Measurements from ENCODE around the gene ABCC6.
"Not testable (repeated sequence)": the region's sequence is repeated elsewhere in the genome, so short reads cannot be mapped to it uniquely, and the experiment has no call there.

DNA sequence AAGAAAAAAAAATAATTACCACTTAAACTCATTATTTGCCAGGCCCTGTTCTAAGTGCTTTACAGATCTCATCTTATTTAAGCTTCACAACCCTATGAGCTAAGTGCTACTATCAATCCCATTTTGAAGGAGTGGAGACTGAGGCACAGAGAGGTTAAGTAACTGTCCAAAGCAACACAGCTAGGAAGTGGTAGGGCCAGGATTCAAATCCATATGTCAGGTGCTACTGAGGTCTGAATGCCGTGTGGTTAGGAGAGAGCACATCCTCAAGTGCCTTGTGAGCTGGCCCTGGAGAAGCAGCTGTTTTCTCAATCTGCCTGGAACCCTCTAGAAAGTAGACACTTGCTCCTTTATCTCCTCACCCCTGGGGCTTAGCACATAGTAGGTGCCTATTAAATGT lies 11.9 kb downstream of the ABCC6 start:
- not testable (repeated sequence) for TF ChIP-seq EZH2 (IDR thresholded peaks at IDR 0.05; ENCODE audit: low read length, unreplicated experiment)
- TF ChIP-seq, protein P1, sequence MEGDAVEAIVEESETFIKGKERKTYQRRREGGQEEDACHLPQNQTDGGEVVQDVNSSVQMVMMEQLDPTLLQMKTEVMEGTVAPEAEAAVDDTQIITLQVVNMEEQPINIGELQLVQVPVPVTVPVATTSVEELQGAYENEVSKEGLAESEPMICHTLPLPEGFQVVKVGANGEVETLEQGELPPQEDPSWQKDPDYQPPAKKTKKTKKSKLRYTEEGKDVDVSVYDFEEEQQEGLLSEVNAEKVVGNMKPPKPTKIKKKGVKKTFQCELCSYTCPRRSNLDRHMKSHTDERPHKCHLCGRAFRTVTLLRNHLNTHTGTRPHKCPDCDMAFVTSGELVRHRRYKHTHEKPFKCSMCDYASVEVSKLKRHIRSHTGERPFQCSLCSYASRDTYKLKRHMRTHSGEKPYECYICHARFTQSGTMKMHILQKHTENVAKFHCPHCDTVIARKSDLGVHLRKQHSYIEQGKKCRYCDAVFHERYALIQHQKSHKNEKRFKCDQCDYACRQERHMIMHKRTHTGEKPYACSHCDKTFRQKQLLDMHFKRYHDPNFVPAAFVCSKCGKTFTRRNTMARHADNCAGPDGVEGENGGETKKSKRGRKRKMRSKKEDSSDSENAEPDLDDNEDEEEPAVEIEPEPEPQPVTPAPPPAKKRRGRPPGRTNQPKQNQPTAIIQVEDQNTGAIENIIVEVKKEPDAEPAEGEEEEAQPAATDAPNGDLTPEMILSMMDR (conservative IDR thresholded peaks at IDR 0.05; ENCODE audit: low read depth, low read length), result not testable (repeated sequence)

All from PC-3 (cell line).